Spleen (tissue), 7 donors: Measurements from ENCODE around the gene SPINDOC.
"Not testable (repeated sequence)": the region's sequence is repeated elsewhere in the genome, so short reads cannot be mapped to it uniquely, and the experiment has no call there.

Experiments used
- POLR2A ChIP-seq, 3 donors: fragments of 450-650 bp; IDR thresholded peaks; one replicate each; pipeline ENCODE4 v1.5.1; 2017; ENCODE audit warnings: antibody characterized with exemption in 3 of 3, mild to moderate bottlenecking in 1 of 3
- TF ChIP-seq, protein P1 (sequence below), 11 experiments: fragments of 200-600 bp in 7 of 11; fragments of 450-650 bp in 4 of 11; sonication (generic) in 4 of 11; IDR thresholded peaks in 8 of 11; conservative IDR thresholded peaks in 3 of 11; 1 replicate in 7 of 11; 2 replicates in 4 of 11; pipeline versions ENCODE4 v1.4.0 to v1.8.0; 2016 to 2021; ENCODE audit warnings: antibody characterized with exemption in 11 of 11, inconsistent platforms in 4 of 11, mild to moderate bottlenecking in 1 of 11
- donor health status: DM: no; HTN: no; CAD: no; lungs with moderate emphysema.
- donor health status: DM: no; HTN: no; CAD: no.
- donor health status: DM: no; HTN: no; CAD: no.

GRCh38 chr11:63863620-63864019 lies 50.4 kb downstream of the SPINDOC start:
- not testable (repeated sequence) for TF ChIP-seq POLR2A (IDR thresholded peaks at IDR 0.05)
- TF ChIP-seq, protein P1, sequence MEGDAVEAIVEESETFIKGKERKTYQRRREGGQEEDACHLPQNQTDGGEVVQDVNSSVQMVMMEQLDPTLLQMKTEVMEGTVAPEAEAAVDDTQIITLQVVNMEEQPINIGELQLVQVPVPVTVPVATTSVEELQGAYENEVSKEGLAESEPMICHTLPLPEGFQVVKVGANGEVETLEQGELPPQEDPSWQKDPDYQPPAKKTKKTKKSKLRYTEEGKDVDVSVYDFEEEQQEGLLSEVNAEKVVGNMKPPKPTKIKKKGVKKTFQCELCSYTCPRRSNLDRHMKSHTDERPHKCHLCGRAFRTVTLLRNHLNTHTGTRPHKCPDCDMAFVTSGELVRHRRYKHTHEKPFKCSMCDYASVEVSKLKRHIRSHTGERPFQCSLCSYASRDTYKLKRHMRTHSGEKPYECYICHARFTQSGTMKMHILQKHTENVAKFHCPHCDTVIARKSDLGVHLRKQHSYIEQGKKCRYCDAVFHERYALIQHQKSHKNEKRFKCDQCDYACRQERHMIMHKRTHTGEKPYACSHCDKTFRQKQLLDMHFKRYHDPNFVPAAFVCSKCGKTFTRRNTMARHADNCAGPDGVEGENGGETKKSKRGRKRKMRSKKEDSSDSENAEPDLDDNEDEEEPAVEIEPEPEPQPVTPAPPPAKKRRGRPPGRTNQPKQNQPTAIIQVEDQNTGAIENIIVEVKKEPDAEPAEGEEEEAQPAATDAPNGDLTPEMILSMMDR (IDR thresholded peaks at IDR 0.05 in 8 of 11, conservative IDR thresholded peaks at IDR 0.05 in 3 of 11): not testable (repeated sequence)
